ENCODE results near the gene SYT14.
A peak's percentile ranks its signal among the peaks of the same experiment; 100 is the strongest.
"Not testable (repeated sequence)": the region's sequence is repeated elsewhere in the genome, so short reads cannot be mapped to it uniquely, and the experiment has no call there.

The SYT14 gene

GRCh38 chr1:210123924-210124589 is 186.0 kb downstream of the SYT14 start:
- no peak for DNase-seq

GRCh38 chr1:210124736-210125135 is 186.7 kb downstream of the SYT14 start:
- DNase-seq, result no peak

GRCh38 chr1:210125143-210125542 is 187.1 kb downstream of the SYT14 start:
- DNase-seq, result no peak

GRCh38 chr1:210129092-210129491 is 191.1 kb downstream of the SYT14 start:
- DNase-seq, result no peak

GRCh38 chr1:210129759-210130158 is 191.7 kb downstream of the SYT14 start:
- no peak for DNase-seq

- DNase-seq, result no peak
These were observed 194.6 kb downstream of the SYT14 start for GRCh38 chr1:210132582-210132981.

- peak; percentile 78 to 81 for DNase-seq
These were observed 205.5 kb downstream of the SYT14 start for GRCh38 chr1:210143465-210144062.

GRCh38 chr1:210144736-210145135 is 206.7 kb downstream of the SYT14 start:
- no peak for DNase-seq

- no peak for DNase-seq
These were observed 213.1 kb downstream of the SYT14 start for GRCh38 chr1:210151052-210151672.

- no peak for DNase-seq
These were observed 221.2 kb downstream of the SYT14 start for GRCh38 chr1:210159211-210159610.

- no peak for DNase-seq
These were observed 232.2 kb downstream of the SYT14 start for GRCh38 chr1:210170220-210170619.

GRCh38 chr1:210174133-210174532 is 236.1 kb downstream of the SYT14 start:
- no peak for DNase-seq

- DNase-seq, result no peak
These were observed 247.0 kb downstream of the SYT14 start for GRCh38 chr1:210185063-210185462.

- DNase-seq, result not testable (repeated sequence)
These were observed 250.0 kb downstream of the SYT14 start for GRCh38 chr1:210187849-210188606.

GRCh38 chr1:210189426-210189825 is 251.4 kb downstream of the SYT14 start:
- DNase-seq, result no peak

- DNase-seq, result no peak
These were observed 257.7 kb downstream of the SYT14 start for GRCh38 chr1:210195635-210196160.

GRCh38 chr1:210196266-210196665 is 258.2 kb downstream of the SYT14 start:
- DNase-seq, result not testable (repeated sequence)

GRCh38 chr1:210198840-210199239 is 260.8 kb downstream of the SYT14 start:
- no peak for DNase-seq

- no peak for DNase-seq
These were observed 262.2 kb downstream of the SYT14 start for GRCh38 chr1:210200124-210200736.

GRCh38 chr1:210201681-210202080 is 263.7 kb downstream of the SYT14 start:
- no peak for DNase-seq

GRCh38 chr1:210207597-210208450 is 269.8 kb downstream of the SYT14 start:
- no peak for DNase-seq

- no peak for DNase-seq
These were observed 275.3 kb downstream of the SYT14 start for GRCh38 chr1:210213335-210213734.
